ENCODE data around the gene CD69.

- TF ChIP-seq CTCF (IDR thresholded peaks at IDR 0.05) (no peak), POLR2A (IDR thresholded peaks at IDR 0.05) (no peak), EP300 (IDR thresholded peaks at IDR 0.05) (no peak)
Measured at GRCh38 chr12:9805883-9806282, 45.2 kb upstream of the CD69 start.
